ENCODE results near the gene PSMD13.

DNA sequence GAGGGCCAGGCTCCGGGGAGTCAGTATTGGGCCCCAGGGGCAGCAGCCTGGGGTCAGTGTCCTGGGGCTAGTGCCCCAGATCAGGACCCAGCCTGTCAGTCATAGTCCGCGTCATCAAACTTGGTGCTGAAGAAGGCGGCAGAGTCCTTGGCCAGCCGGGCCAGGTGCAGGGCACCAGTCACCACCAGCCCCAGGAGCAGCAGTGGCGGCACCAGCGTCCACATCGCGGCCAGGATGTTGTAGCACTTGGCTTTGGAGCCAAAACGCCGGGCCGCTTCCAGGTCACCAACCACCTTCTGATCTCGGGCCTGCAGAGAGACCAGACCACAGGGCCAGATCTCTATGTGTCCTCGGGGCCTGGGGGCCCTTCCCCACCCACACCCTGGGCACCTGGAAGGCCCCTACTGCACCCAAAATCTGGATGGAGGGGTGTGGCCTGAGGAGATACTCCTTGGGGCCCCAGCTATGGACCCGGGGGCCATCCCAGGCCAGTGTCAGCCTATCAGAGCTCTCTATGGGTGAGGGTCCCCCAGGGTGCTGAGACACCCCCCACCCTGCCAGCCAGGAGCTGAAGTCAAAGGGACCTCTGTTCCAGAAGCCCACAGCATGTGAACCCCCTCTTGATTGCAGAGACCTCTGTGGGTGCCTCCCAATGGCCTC is 61.8 kb downstream of the PSMD13 start:
- TF ChIP-seq, protein P1, sequence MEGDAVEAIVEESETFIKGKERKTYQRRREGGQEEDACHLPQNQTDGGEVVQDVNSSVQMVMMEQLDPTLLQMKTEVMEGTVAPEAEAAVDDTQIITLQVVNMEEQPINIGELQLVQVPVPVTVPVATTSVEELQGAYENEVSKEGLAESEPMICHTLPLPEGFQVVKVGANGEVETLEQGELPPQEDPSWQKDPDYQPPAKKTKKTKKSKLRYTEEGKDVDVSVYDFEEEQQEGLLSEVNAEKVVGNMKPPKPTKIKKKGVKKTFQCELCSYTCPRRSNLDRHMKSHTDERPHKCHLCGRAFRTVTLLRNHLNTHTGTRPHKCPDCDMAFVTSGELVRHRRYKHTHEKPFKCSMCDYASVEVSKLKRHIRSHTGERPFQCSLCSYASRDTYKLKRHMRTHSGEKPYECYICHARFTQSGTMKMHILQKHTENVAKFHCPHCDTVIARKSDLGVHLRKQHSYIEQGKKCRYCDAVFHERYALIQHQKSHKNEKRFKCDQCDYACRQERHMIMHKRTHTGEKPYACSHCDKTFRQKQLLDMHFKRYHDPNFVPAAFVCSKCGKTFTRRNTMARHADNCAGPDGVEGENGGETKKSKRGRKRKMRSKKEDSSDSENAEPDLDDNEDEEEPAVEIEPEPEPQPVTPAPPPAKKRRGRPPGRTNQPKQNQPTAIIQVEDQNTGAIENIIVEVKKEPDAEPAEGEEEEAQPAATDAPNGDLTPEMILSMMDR (IDR thresholded peaks at IDR 0.05): no peak
- TF ChIP-seq ZFX (IDR thresholded peaks at IDR 0.05; ENCODE audit: borderline replicate concordance): no peak
